T-helper 9 cell (primary cell): ENCODE data around the gene KLK1.
A peak's percentile ranks its signal among the peaks of the same experiment; 100 is the strongest.

Source experiments
- DNase-seq: peaks from one replicate; pipeline ENCODE4 v3.0.0-alpha.2; 2020

The KLK1 gene

GRCh38 chr19:50835785-50836542 is 12.4 kb upstream of the KLK1 start:
- DNase-seq: peak; percentile 38

GRCh38 chr19:50835103-50835784 is 11.7 kb upstream of the KLK1 start:
- DNase-seq: no peak

DNA sequence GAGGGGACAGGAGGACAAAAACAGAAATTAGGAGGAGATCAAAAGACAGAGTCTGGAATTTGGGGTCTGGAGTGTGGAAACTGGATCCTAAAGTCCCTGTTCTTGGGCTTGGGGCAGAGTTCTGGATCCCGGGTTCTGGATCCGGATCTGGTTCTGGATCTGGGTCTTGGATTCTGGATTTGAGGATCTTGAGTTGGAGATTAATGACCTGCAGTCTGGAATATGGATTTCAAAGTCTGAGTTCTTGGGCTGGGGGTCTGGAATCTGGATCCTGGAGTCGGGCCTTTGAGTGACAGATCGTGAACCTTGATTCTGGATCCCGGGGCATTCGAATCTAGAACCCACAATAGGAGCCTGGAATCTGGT is 10.2 kb upstream of the KLK1 start:
- no peak for DNase-seq

- no peak for DNase-seq
These were observed 9.7 kb upstream of the KLK1 start, which contains the start of gene KLK15 for GRCh38 chr19:50833117-50833801. Gene KLK15, minus strand, starts transcription at chr19:50833574. Its CDS starts 2,082 bp downstream, at chr19:50831492.

DNA sequence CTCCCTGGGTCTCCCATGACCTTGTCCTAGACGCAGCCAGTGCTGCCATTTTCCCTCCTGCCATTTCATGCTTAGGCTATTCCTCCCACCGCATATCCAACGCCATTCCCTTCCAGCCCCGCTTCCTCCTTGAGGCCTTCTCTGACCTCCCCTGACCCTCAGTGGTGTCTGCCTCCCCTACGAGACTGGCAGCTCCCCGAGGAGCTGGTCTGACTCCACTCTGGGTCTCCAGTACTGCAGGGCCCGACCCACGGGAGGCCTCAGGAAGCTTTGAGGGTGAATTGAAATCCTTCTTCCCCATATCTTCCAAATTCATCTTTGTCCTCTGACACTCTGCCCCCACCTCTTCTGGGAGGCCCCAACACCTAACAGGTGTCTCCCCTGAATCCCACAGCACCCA is 9.1 kb upstream of the KLK1 start:
- no peak for DNase-seq

GRCh38 chr19:50831026-50831396 is 7.4 kb upstream of the KLK1 start:
- no peak for DNase-seq

DNA sequence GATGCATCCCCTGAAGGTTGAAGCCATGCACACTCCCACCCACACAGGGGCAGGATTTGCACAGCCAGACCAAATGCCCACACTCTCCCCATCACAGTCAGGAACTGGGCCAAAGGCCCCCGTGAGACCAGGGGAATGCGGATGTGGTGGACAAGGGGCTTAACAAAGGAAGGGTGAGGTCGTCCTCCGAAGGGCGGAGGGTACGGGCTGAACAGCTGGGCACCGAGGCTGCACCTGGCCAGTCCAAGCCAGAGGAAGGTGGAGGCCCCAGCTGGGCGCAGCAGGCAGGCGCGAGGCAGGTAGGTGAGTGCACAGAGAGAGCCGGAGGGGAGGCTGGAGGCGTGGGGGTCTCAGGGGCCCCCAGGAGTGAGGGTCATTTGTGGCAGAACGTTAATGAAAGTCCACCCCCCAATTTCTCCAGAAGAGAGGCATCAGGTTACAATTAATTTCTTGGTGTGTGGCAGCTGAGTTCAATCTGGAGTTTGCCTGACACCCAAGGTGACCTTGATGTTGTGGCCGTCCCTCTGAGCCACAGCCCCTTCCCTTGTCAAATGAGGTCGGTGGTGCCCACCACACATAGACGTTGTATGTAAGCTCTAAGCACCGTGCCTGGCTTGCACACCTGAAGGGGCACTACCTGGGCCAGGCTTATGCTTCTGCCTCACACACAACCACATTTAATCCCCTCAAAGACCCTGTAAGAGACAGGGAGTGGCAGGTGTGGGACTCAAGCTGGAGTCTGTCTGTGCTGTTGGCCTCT is 6.9 kb upstream of the KLK1 start:
- no peak for DNase-seq

GRCh38 chr19:50829801-50830200 is 6.2 kb upstream of the KLK1 start:
- DNase-seq: no peak

- no peak for DNase-seq
These were observed 3.9 kb upstream of the KLK1 start for GRCh38 chr19:50827476-50827875.

DNA sequence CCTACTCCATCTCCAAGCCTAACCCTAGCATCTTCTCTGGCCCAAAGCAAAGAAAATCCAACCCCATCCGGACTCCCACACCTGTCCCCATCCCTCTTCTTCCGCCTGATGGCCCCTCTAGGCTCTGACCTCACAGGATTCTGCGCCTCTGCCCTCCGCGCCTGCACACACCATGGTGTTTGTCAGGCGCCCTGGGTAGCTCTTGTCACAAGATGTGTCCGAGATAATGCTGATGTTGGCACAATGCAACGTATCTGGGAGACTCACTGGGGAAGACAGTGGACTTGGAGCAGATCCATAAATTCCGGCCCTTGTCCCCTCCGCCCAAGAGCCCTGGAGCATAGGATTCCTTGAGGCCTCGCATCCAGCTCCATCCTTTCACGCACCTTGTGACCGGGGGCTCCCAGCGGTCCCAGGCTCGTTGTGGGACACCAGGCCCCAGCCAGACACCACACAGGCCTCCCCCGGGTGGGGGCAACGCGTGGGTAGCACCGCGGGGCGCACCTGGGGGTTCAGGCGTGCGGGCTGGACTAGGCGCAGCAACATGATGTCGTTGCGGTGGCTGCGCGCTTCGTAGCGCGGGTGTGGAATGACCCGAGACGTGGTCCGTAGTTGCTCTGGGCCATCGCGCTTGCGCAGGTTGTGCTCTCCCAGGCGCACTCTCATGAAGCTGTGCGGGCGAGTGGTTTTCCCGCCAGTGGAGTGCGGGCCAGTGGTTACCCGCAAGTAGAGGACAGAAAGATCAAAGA is 3.1 kb upstream of the KLK1 start:
- DNase-seq: no peak

GRCh38 chr19:50822661-50823208 is 852 bp downstream of the KLK1 start:
- no peak for DNase-seq

- no peak for DNase-seq
These were observed 2.0 kb downstream of the KLK1 start for GRCh38 chr19:50821622-50822021.

GRCh38 chr19:50821248-50821612 is 2.4 kb downstream of the KLK1 start:
- no peak for DNase-seq

GRCh38 chr19:50820549-50821247 is 2.9 kb downstream of the KLK1 start:
- DNase-seq: no peak

DNA sequence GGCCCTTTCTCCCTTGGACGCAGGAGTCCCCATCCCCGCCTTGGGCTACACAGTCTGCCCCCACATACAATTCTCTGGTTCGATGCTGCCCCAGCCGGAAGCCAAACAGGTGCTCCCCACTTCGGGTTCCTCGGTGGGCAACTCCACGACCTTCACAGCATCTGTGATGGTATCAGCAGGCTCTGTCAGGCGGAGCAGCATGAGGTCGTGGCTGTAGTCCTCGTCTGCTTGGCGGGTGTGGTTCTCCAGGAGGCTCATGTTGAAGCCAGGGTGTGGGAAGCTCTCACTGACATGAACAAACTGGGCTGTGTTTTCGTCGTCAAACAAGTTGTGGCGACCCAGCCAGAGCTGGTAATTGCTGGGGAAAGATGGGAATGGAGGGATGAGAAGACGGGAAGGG is 3.5 kb downstream of the KLK1 start:
- no peak for DNase-seq

DNA sequence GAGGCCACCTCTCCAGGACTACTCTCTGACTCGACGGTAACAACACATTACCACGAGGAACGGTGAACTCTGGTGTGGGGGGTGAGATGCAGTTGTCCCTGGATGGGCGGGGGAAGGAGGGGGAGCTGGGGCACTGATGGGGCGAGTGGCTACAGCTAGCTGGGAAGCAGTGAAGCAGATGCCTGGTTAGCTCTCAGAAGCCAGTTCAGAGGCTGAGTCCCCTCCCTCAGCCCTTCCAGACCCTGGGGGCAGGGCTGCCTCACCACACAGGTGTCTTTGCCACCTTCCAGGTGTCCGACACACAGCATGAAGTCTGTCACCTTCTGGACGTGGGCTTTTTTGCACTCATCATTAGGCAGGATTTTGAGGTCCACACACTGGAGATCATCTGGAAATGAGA is 4.0 kb downstream of the KLK1 start:
- no peak for DNase-seq

DNA sequence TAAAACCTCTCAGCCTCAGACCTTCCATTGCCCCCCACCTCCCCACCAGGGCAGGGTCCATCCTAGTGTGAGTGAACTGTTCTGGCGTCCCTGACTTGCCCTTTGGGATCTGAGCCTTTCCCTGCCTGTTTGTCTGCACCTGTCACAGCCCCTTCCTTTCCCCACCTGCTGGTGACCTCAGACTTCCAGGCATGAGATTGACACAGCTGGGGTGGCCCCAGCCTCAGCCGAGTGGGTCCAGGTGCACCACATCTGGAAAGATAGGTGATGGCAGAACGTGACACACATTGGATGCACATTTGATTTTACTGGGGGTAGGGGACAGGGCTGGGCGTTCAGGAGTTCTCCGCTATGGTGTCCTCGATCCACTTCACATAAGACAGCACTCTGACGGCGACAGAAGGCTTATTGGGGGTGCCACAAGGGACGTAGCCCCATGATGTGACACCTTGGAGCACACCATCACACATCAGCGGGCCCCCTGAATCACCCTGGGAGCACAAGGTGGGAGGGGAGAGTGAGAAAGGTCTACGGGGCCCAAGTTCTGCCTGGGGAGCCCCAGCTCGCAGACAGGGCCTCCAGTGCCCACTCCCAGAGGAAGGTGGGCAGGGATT is 4.6 kb downstream of the KLK1 start:
- no peak for DNase-seq

DNA sequence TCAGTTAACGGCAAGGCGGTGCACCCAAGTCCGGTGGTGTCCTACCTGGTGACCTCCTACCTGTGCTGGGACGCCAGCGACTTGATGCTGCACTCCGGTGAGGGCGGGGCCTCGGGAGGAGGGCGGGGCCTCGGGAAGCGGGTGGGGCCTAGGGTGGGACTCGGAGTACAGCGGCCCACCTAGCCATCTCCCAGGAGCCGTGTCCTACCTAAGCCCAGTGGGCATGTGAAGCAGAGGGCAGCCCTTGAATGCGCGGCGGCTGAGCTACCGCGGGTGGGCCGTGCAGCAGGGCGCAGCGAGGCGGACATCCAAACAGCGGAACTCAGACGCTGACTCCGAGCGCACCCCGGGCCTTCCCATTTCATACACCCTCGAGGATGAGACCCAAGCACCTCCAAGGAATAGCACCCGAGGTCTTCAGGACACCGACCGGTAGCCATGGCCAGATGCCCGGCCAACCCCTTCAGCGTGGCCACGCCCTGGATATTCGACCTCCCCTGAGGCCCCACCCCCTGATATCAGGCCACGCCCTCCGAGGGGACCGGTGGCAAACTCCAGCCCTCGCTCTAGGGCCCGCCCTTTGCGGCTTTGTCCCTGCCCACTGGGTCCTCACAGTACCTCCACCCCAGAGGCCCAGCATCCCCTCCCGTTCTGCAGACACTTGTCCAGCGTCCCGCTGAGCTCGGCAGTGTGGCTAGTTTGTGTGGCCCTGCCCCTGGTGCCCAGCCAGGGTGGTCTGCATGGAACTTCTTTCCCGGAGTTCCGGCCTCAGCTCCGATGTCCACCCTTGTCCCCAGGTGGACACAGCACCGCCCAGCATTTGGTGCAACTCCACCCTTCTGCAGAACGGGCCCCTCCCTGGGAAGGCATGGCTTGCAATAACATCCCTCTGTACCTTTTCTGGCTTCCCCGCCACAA is 5.4 kb downstream of the KLK1 start:
- no peak for DNase-seq

DNA sequence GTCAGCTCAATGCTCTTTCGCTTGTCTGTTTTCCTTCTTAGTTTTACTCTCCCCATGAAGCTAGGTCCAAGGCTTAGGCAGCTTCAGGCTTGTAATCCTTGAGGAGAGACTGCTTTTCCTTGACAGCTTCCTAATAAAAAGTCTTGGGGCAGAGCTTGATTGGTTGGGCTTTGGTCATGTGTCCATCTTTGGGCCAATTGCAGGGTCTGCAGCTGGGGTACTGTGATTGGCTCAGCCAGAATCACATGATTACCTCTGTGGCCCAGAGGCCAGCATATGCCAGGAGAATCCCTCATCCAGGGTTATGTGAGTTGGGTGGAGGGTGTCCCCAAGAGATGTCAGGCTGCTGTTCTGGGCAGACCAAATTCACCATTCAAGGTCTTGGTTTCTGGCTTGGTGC is 8.1 kb downstream of the KLK1 start:
- DNase-seq: no peak

DNA sequence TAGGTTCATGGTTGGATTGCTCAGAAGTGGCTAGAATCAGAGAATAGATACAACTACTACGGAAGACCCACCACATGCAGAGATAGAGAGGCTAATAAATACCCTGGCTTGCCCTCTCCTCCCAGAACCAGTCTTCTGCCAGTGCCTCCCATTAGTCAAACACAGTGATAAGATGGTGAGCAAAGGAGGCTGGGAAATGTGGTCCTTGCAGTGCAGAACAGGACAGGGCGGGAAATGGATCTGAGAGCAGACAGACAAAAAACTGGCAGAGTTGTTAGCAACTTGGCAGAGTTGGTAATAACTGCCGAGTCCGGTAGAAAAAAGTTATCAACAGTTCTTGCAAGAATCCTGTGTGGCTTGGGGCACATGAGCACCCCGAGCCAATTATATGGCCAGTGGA is 8.7 kb downstream of the KLK1 start:
- no peak for DNase-seq
